ENCODE results near the gene ANO1.

The ANO1 gene

DNA sequence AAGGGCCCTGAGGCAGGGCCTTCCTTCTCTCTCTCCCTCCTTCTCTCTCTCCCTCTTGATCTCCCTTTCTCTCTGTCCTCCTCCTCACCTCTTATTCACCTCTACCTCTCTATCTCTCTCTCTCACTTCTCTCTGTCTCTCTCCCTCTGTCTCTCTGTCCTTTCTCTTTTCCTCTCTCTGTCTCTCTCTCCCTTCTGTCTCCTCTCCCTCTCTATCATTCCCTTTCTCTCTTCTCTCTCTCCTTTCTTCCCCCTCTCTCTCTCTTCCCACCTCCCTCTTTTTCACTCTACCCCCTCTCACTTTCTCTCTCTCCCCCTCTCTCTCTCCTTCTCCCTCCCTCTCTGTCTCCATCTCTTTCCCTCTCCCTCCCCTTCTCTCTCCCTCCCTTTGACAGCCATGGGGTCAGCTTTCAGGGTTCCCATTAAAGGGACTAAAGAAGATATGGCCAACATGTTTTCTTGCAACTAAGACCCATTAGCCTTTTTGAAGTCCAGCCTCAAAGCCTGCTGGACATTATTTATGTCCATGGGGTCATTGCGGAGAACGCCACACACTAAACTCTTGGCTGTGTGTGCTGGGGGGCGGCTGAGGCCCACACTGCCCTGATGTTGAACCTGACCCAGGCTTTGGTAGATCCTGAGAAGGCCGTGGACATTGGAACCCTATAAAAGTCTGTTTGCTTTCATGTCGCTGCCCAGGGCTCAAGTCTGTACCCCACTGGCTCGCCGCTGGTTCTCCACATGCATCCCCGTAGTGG is 15.0 kb downstream of the ANO1 start:
- Histone ChIP-seq H3K4me1 (ENCODE audit: control insufficient read depth, insufficient read depth, low read length, poor library complexity, severe bottlenecking) (no peaks in the 10 kb centered on the region), H3K4me3 (ENCODE audit: insufficient read depth, low read depth, low read length, poor library complexity, severe bottlenecking) (no peak overlapping the region), H3K27ac (ENCODE audit: insufficient read depth, low read length, poor library complexity, severe bottlenecking) (no peak overlapping the region), H3K36me3 (ENCODE audit: control insufficient read depth, insufficient read depth, low read length) (no peaks in the 10 kb centered on the region), H3K9me3 (ENCODE audit: control insufficient read depth, low read length) (no peaks in the 10 kb centered on the region), H3K27me3 (replicated peaks; ENCODE audit: control insufficient read depth, insufficient read depth, low read length, poor library complexity, severe bottlenecking) (no peaks in the 10 kb centered on the region)
- no peak for DNase-seq

DNA sequence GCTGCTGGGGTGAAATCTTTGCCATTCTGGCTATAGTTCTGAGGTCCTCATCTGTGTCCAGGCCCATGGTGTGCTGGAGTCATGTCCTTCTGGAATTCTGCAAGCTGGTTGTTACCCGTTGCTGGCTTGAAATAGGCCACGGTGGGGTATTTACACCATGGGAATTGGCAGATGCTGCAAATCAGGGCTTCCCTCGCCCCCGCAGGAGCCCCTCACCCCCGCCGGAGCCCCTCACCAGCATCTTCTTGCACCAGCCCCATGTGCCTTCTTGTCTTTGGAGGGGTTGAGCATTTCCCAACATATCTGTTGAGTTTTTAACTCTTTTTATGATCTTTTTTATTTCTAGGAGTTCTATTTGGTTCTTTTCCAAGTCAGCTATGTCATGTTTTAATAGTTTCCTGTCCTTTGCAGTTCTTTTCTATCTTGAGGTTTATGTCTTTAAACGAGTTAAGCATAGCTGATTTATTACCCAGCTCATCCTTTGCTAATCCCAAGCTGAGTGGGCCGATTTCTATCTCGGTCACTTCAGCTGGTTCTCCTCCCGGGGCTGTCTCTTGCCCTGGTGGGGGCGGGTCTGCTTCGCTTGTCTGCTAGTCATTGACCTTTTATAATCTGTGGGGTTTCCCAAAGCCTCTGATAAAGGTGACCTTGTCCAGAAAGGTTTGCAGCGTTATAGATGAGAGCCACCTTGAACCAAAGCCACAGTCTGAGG is 17.6 kb downstream of the ANO1 start:
- H3K27ac ChIP-seq (ENCODE audit: insufficient read depth, low read length, poor library complexity, severe bottlenecking): no peak overlapping the region
- no peaks in the 10 kb centered on the region for H3K27me3 ChIP-seq (replicated peaks; ENCODE audit: control insufficient read depth, insufficient read depth, low read length, poor library complexity, severe bottlenecking)
- no peak for DNase-seq
- H3K9me3 ChIP-seq (ENCODE audit: control insufficient read depth, low read length): no peaks in the 10 kb centered on the region
- no peaks in the 10 kb centered on the region for H3K4me1 ChIP-seq (ENCODE audit: control insufficient read depth, insufficient read depth, low read length, poor library complexity, severe bottlenecking)
- H3K4me3 ChIP-seq (ENCODE audit: insufficient read depth, low read depth, low read length, poor library complexity, severe bottlenecking): no peak overlapping the region
- H3K36me3 ChIP-seq (ENCODE audit: control insufficient read depth, insufficient read depth, low read length): no peaks in the 10 kb centered on the region

DNA sequence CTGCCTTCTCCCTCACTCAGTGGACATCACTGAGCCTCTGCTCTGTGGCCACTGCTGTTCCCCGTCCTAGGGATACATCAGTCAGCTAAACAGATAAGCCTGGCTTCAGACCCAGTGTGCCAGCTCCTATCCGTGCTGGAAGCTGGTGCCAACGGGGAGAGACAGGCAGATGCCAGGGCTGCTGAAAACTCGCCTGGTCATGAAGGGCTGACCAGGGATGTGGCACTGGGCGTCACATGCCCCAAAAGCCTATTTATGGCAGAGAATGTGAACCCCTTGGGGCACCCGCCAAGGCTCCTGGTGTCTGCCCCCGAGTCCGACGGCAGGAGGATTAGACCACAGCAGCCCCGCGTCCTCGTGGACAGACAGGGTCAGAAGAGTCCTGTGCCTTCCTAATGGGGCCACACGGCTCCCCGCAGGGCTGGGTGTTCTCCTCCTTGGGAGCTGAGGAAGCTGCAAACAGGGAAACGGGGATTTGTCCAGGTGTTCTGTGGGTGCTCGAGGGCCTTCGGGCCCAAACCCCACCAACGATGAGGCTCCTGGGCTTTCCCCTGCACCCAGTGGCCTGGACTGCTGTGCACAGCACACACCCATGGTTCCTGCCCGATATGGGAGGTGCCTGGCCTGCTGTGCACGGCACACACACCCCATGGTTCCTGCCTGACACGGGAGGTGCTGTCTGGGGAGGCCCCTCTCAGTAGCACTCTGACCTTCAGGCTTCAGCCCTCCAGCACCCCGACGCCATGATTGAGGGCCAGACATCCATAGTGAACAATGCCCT is 19.9 kb downstream of the ANO1 start:
- Histone ChIP-seq H3K36me3 (ENCODE audit: control insufficient read depth, insufficient read depth, low read length) (no peaks in the 10 kb centered on the region), H3K9me3 (ENCODE audit: control insufficient read depth, low read length) (no peaks in the 10 kb centered on the region)

DNA sequence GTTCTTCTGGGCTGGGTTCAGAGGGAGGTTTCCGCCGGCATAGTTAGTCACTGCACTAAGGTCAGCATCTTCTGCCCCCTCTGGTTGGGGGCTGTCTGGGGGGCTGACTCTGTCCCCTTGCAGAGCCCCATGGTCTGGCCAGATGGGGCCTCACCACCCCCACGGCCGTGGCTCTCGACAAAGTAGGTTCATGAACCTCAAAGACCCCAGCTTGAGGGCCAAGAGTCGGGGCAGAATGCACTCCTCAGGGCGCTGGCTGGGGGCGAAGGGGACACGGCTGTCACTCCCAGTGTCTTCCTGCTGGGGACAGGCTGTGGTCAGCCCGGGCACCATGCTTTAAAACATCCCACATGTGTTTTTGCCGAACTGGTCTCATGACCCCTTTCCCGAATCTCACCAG is 20.8 kb downstream of the ANO1 start:
- no peaks in the 10 kb centered on the region for H3K9me3 ChIP-seq (ENCODE audit: control insufficient read depth, low read length)
- H3K36me3 ChIP-seq (ENCODE audit: control insufficient read depth, insufficient read depth, low read length): no peaks in the 10 kb centered on the region
- no peaks in the 10 kb centered on the region for H3K4me1 ChIP-seq (ENCODE audit: control insufficient read depth, insufficient read depth, low read length, poor library complexity, severe bottlenecking)
- peaks cover 7% of the 10 kb centered on the region for H3K27me3 ChIP-seq (replicated peaks; ENCODE audit: control insufficient read depth, insufficient read depth, low read length, poor library complexity, severe bottlenecking)
- no peak overlapping the region for H3K4me3 ChIP-seq (ENCODE audit: insufficient read depth, low read depth, low read length, poor library complexity, severe bottlenecking)
- DNase-seq: no peak
- H3K27ac ChIP-seq (ENCODE audit: insufficient read depth, low read length, poor library complexity, severe bottlenecking): no peak overlapping the region

More for the DNA sequence above, 19.9 kb downstream of the ANO1 start:
- H3K4me1 ChIP-seq (ENCODE audit: control insufficient read depth, insufficient read depth, low read length, poor library complexity, severe bottlenecking): no peaks in the 10 kb centered on the region
- H3K4me3 ChIP-seq (ENCODE audit: insufficient read depth, low read depth, low read length, poor library complexity, severe bottlenecking): no peak overlapping the region
- no peak overlapping the region for H3K27ac ChIP-seq (ENCODE audit: insufficient read depth, low read length, poor library complexity, severe bottlenecking)
- DNase-seq: no peak
- peaks cover 5% of the 10 kb centered on the region for H3K27me3 ChIP-seq (replicated peaks; ENCODE audit: control insufficient read depth, insufficient read depth, low read length, poor library complexity, severe bottlenecking)

DNA sequence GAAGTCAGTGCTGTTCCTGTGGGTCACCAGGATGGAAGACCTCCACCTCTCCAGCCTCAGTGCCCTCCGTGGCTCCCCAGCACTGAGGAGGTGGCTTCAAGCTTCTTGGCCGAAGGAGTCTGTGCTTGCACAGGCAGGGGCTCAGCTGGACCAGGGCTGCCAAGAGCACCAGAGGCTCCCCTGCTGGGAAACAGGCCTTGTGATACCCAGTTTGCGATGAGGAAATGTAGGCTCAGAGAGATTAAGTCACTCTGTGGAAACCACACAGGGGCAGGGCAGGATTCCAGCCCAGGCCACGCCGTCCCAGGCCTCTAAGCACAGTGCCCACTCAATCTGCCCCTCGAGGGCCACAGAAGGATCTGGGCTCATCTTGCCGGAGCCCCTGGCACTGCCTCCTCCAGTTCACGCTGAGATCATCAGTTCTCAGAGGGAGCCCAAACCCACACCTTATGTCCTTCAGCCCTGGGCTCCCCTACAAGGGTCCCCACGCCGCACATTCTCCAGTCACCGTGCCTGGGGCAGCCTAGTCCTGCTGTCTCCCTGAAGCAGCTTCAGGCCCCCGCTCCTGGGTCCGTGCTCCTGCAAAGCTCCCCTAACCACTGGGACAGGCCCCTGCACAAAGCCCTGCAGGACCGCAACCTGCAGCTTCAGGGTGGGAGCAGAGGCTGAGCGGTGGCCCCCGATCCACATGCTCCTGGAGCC is 21.6 kb downstream of the ANO1 start:
- no peaks in the 10 kb centered on the region for H3K36me3 ChIP-seq (ENCODE audit: control insufficient read depth, insufficient read depth, low read length)
- no peak overlapping the region for H3K27ac ChIP-seq (ENCODE audit: insufficient read depth, low read length, poor library complexity, severe bottlenecking)
- no peak for DNase-seq
- H3K4me3 ChIP-seq (ENCODE audit: insufficient read depth, low read depth, low read length, poor library complexity, severe bottlenecking): no peak overlapping the region
- H3K4me1 ChIP-seq (ENCODE audit: control insufficient read depth, insufficient read depth, low read length, poor library complexity, severe bottlenecking): no peaks in the 10 kb centered on the region
- peaks cover 7% of the 10 kb centered on the region for H3K27me3 ChIP-seq (replicated peaks; ENCODE audit: control insufficient read depth, insufficient read depth, low read length, poor library complexity, severe bottlenecking)
- no peaks in the 10 kb centered on the region for H3K9me3 ChIP-seq (ENCODE audit: control insufficient read depth, low read length)

DNA sequence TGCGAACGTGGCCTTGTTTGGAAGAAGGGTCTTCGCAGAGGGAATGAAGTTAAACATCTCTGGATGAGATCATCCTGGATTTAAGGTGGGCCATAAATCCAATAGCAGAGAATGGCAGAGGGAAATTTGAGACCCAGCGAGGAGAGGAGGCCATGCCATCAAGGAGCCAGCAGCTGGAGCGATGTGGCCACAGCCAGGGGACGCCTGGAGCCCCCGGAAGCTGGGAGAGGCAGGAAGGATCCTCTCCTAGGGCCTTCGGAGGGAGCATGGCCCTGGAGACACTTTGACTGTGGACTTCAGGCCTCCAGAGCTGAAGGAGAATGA is 22.1 kb downstream of the ANO1 start:
- Histone ChIP-seq H3K9me3 (ENCODE audit: control insufficient read depth, low read length) (no peaks in the 10 kb centered on the region), H3K27me3 (replicated peaks; ENCODE audit: control insufficient read depth, insufficient read depth, low read length, poor library complexity, severe bottlenecking) (peaks cover 7% of the 10 kb centered on the region), H3K27ac (ENCODE audit: insufficient read depth, low read length, poor library complexity, severe bottlenecking) (no peak overlapping the region), H3K36me3 (ENCODE audit: control insufficient read depth, insufficient read depth, low read length) (no peaks in the 10 kb centered on the region), H3K4me3 (ENCODE audit: insufficient read depth, low read depth, low read length, poor library complexity, severe bottlenecking) (no peak overlapping the region), H3K4me1 (ENCODE audit: control insufficient read depth, insufficient read depth, low read length, poor library complexity, severe bottlenecking) (no peaks in the 10 kb centered on the region)
- no peak for DNase-seq

DNA sequence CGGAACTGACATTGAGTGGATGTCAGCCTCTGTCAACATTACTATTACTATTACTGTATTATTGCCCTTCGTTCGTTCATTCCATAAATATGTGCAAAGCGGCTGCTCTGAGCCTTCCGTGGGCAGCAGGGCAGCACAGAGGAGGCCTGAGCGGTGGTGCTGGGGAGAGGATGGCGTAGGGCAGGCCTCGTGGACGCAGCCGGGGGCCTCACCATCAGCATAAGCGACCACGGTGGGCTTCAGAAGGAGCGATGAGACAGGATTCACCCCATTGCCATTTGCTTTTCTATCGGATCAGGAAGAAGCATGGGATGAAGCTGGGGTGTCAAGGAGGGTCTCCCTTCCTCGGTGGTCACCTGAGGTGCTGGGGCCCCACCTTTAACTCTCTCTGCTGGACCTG is 22.7 kb downstream of the ANO1 start:
- DNase-seq: no peak
- no peaks in the 10 kb centered on the region for H3K36me3 ChIP-seq (ENCODE audit: control insufficient read depth, insufficient read depth, low read length)
- no peak overlapping the region for H3K4me3 ChIP-seq (ENCODE audit: insufficient read depth, low read depth, low read length, poor library complexity, severe bottlenecking)

DNA sequence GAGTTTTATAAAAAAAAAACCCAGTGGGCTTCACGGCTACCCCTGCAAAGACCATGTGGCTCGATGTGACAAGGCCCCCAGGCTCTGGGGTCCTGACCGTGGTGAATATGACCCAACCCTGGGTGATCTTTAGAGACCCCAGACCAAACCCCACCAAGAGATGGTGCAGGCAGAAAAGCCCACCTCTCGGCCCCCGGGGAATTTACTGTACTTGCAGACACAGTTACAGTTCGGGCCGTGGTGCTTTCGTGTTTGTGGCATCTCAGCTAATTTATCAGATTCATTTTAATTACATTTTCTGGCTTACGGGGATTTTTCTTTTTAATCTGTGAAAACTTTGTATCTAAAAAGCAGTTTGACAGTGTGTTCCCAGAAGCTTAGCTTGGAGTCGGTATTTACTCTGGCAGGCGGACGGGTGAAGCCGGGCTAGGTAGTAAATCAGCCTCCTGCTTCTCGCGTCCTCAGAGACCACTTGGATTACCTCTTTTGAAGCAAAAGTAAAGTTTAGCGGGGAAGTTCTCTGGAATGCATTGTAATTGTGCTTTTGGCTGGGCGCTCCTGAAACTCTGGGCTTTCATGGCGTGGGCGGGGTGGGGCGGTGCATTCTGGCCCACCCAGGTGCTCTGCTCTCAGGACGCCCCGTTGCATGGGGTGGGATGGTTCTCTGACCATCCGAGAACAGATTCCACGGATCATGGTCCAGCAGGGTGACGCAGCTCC is 25.3 kb downstream of the ANO1 start:
- DNase-seq: no peak
- H3K27me3 ChIP-seq (replicated peaks; ENCODE audit: control insufficient read depth, insufficient read depth, low read length, poor library complexity, severe bottlenecking): peaks cover 7% of the 10 kb centered on the region
- H3K27ac ChIP-seq (ENCODE audit: insufficient read depth, low read length, poor library complexity, severe bottlenecking): no peak overlapping the region
- no peaks in the 10 kb centered on the region for H3K4me1 ChIP-seq (ENCODE audit: control insufficient read depth, insufficient read depth, low read length, poor library complexity, severe bottlenecking)
- H3K9me3 ChIP-seq (ENCODE audit: control insufficient read depth, low read length): no peaks in the 10 kb centered on the region
- H3K36me3 ChIP-seq (ENCODE audit: control insufficient read depth, insufficient read depth, low read length): no peaks in the 10 kb centered on the region
- H3K4me3 ChIP-seq (ENCODE audit: insufficient read depth, low read depth, low read length, poor library complexity, severe bottlenecking): no peak overlapping the region

More for the DNA sequence above, 22.7 kb downstream of the ANO1 start:
- H3K4me1 ChIP-seq (ENCODE audit: control insufficient read depth, insufficient read depth, low read length, poor library complexity, severe bottlenecking): no peaks in the 10 kb centered on the region
- peaks cover 7% of the 10 kb centered on the region for H3K27me3 ChIP-seq (replicated peaks; ENCODE audit: control insufficient read depth, insufficient read depth, low read length, poor library complexity, severe bottlenecking)
- H3K27ac ChIP-seq (ENCODE audit: insufficient read depth, low read length, poor library complexity, severe bottlenecking): no peak overlapping the region
- H3K9me3 ChIP-seq (ENCODE audit: control insufficient read depth, low read length): no peaks in the 10 kb centered on the region

DNA sequence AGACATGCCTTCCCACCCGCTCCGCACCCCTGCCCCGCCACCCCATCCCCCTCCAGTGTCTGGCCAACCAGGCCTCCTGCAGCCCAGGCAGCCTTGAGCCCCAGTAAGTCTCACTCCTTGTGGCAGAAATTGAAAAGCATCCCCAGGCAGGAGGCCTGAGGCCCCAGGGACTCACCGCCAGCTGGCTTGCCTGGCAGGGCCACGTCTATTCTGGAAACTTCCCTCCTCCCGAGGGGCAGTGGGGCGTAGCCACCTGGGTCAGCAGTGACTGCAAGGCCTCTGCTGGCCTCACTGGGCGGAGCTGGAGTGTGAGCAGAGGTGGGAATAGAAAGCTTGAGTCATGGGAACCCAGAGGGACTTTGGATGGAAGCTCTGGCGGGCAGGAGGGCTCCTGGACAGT is 26.3 kb downstream of the ANO1 start:
- DNase-seq: no peak
- H3K9me3 ChIP-seq (ENCODE audit: control insufficient read depth, low read length): no peaks in the 10 kb centered on the region
- H3K4me1 ChIP-seq (ENCODE audit: control insufficient read depth, insufficient read depth, low read length, poor library complexity, severe bottlenecking): no peaks in the 10 kb centered on the region
- H3K36me3 ChIP-seq (ENCODE audit: control insufficient read depth, insufficient read depth, low read length): no peaks in the 10 kb centered on the region
- H3K4me3 ChIP-seq (ENCODE audit: insufficient read depth, low read depth, low read length, poor library complexity, severe bottlenecking): no peak overlapping the region
- H3K27ac ChIP-seq (ENCODE audit: insufficient read depth, low read length, poor library complexity, severe bottlenecking): no peak overlapping the region
- H3K27me3 ChIP-seq (replicated peaks; ENCODE audit: control insufficient read depth, insufficient read depth, low read length, poor library complexity, severe bottlenecking): peaks cover 7% of the 10 kb centered on the region
